HT-29 (cell line): Measurements from ENCODE around the gene ERP44. TPM values are rescaled to one million over a fixed set of nuclear protein-coding genes. Genes with fewer than 3 reads are reported as not detected.
"Not testable (repeated sequence)": the region's sequence is repeated elsewhere in the genome, so short reads cannot be mapped to it uniquely, and the experiment has no call there.

ENCODE experiments used
- DNase-seq: peaks from one replicate; pipeline ENCODE4 v3.0.0-alpha.2; 2015; ENCODE audit warnings: low spot score
- total RNA-seq: library from RNA; depleted of rRNA; stranded (reverse); fragments of >200 nt; shearing (Covaris generic); gene quantifications from 2 replicates; pipeline ENCODE4 v1.2.3, GENCODE V29; 2014

ERP44 gene
- total RNA-seq, 1 experiment from 2014 or later, result 6.6 TPM

DNA sequence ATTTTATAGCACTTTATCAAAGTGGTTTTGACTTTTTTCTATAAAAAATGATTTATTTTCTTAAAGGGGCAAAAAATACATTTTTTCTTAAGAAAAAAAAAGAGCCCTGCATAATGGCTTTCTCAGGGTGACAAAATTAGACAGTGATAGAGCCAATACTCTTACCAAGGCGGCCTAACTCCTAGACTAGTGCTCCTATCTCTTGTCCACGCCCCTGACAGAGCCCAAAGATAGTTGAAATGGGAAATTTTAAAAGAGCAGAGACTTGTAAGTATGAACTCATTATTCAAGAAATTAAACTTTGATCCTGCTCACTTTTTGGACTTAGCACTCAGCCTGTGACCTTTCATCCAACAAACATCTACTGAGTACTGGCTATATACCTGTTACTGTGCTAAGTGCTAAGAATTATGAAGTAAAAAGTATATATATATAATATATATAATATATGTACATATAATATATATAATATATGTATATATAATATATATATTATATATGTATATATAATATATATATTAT lies 1.4 kb upstream of the ERP44 start:
- DNase-seq, result no peak

DNA sequence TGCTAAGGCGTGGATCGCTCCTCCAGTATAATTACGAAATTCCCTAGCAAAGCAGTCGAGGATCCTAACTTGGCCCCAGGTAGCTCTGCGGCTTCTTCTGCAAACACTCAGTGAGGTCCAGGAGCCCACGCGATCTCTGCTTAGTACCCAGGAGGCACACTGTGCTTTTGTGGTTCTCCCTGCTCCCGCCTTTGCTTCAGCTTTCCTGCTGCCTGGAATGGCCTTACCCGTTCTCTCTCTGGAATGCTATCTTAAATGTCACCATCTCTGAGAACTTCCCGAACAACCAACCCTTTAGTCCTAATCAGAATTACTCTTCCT lies 882 bp upstream of the ERP44 start:
- DNase-seq, result no peak

DNA sequence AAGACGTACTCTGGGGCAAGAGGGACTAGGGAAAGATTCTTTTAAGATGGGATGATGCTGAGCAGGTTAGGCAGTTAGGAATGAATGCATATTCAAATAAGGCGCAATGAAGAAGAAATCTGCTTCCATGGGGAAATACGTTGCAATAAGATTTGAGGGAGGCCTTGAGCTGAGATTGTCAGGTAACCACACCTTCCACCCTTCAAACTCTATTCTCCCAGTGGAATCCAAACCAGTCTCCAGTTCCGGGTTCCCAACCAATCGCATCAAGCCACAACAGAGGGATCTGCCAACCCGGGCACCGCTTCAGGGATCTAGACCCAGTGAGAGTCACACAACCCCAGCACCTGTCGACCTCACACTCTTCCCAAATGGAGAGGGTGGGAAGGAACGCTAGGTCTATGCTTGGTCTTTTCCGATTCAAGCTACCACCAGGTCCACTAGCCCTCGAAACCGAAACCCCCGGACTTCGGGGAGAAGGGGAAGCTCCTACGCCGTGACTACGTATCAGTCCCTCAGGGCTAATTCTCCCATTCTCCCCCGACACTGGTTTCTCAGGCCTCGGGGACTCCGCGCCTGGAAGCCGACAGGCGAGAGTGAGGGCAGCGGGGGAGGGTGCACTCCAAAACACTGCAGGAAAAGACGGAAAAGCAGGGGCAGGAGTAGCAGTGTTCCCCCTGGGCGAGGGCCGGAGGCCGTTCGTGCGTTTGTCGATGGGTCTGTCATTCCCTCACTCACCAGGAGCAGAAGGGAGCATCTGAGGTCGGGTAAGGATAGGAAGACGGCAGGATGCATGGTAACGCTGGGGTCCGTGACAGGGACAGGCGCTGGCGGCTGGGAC lies 534 bp downstream of the ERP44 start:
- peak; percentile 87 for DNase-seq

DNA sequence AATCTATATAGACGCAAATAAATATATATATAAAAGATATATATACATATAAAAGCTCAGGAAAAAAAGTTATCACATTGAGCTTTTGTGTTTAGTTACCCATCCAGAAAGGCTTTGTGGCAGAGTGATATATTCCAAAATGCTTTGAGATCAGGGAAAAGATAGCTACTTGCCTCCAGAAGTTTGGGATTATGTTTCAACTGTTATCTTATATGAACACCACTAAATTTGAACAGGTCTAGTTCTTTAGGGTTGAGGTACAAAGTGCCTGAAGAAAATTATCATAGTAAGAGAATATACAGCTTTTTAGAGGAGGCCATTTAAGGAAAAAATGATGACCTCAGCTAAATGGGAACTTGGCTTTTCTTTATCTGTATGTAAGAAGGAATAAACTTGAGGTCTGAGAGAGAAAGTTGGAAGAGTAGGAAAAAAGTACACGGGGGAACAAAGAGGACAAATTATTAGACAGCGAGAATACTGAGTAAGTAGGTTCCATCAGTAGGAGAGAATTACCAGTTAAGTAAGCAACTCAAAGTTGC lies 2.4 kb downstream of the ERP44 start:
- no peak for DNase-seq

DNA sequence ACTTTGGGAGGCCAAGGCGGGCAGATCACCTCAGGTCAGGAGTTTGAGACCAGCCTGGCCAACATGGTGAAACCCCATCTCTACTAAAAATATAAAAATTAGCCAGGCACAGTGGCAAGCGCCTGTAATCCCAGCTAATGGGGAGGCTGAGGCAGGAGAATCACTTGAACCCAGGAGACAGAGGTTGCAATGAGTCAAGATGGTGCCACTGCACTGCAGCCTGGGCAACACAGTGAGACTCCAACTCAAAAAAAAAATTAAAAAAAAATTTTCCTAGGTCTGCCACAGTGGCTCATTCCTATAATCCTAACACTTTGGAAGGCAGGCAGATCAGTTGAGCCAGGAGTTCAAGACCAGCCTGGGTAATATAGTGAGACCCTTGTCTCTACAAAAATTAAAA lies 4.4 kb downstream of the ERP44 start:
- DNase-seq, result not testable (repeated sequence)

DNA sequence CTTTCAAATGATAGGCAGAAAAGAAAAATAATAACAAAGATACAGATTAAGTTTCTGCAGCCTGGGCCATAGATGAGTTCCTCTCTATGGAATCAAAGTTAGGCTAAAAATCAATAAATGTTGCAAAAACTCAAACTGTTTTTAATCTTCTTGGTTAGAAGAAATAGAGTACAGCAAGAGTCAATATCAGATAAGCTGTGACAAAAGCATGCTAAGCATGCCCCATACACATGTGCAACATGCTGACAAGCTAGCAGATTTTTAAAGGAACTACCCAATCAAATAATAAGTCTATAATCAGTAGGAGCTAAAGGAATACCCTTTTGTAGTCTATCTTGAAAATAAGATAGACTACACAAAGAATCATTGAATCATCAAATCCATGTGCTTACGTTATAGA lies 6.7 kb downstream of the ERP44 start:
- no peak for DNase-seq

DNA sequence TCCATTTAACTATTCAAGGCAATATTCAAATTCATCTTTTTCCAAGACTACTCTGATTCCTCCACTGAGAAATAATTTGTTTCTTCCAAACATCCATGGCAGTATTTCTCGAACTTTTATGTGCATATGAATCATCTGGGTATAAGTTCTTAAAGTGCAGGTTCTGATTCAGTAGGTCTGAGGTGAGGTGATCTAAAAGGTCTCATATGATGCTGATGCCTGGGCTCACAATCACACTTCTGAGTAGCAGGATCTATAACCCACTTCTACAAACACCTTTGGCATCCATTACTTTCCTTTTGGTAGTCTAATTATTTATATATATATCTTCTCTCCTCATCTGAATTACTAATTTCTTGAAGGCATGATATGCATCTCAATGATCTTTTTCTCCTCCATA lies 7.2 kb downstream of the ERP44 start:
- no peak for DNase-seq

DNA sequence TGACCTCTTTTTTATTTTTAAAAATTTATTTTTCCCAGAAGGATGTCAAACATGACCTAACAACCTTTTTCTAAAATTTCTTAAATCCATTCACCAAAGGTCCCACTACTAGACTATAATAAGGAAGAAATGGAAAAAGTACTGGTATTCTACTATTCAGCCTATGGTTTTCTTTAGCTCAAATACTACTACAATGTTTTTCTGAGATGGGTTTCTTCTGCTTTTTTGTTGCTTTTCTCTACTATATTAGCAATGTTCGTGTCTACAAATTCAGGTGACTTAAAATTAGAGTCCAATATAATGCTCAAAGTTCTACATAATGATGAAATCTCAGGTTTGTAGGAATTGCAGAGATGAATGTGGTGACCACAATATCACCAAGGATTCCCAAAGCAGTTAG lies 7.9 kb downstream of the ERP44 start:
- DNase-seq, result no peak

DNA sequence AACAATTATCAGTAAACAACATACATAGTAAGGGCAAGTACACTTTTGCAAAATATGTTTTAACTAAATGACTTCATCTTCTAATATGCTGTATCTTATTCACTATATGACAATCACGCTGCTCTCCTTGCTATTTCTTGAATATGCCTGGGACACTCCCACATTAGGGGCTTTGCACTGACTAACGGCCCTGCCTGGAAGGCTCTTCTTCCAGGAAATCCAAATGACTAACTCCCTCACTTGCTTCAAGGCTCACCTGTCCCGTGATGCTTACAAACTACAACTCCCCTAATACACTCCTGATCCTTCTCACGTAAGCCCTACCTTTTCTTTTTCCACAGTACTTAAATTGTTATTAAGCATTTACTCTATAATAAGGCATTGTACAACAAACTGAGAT lies 10.6 kb downstream of the ERP44 start:
- no peak for DNase-seq

DNA sequence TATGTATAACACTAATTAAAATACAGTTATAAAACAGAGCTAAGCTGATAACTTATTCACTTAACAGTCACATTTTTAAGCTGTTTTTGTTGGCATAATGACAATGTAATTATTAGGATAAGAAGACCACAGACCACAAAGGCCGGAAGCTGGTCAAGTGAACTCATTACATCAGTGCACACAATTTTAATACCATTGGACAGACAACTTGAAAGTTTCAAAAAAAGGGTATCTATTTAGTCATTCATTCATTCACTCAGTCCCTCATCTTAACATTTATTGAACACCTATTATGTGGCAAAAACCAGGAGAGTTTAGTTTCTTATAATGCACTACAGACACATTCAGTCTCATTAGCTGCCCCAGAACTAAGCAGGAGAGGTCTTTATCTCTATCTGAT lies 11.6 kb downstream of the ERP44 start:
- no peak for DNase-seq

DNA sequence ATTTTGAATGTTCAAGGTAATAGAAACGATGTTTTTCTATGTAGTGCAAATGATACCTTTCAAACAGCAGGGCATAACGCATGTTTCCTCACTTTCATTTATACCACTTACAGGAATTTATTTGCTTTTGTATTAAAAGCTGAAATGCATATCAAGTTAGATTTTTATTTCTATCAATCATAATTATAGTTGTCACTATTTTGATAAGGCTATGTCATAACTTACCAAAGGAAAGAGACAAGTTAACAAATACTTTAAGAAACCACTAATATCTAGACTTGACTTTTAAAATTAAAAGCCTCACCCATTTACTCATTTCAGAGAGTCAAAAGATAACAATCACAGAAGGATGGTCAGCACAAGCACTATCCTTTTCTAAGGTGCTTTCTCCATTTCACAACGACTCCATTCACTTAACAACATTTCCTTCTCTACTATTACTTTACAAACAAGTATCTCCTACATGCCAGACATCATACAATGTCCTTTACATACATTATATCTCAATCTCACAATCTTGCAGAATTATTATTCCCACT lies 12.6 kb downstream of the ERP44 start:
- no peak for DNase-seq

DNA sequence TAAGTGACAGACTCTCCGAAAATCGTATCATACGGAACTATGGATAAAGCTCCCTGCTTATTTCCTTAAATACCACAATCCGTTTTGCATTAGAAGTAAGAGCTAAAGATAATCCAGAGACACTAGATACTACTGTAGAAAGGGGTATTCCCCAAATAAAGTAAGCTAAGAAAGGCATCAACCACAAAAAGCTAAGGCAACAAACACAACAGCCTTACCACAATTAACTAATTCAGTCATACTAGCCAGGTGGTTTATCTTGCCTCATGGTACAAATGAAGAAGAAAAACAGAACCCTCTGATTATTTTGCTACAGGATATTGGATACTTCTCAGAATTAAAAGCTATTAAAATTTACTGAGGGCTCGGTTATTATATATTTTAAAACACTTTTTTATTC lies 14.1 kb downstream of the ERP44 start:
- DNase-seq, result no peak

DNA sequence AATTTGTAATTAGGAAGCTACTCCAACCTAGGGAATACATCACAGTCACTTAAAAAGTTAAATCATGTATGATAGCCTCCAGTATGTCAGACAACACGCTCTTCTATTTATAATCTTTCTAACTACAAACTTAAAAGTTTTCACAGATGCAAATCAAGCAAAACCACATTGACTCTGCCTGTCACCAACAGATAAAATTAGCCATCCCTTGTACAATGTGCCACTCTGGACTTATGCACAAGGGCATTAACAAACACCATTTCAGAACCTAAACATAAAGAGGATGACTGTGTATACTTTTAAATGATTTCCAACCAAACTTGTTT lies 14.7 kb downstream of the ERP44 start:
- DNase-seq, result no peak

DNA sequence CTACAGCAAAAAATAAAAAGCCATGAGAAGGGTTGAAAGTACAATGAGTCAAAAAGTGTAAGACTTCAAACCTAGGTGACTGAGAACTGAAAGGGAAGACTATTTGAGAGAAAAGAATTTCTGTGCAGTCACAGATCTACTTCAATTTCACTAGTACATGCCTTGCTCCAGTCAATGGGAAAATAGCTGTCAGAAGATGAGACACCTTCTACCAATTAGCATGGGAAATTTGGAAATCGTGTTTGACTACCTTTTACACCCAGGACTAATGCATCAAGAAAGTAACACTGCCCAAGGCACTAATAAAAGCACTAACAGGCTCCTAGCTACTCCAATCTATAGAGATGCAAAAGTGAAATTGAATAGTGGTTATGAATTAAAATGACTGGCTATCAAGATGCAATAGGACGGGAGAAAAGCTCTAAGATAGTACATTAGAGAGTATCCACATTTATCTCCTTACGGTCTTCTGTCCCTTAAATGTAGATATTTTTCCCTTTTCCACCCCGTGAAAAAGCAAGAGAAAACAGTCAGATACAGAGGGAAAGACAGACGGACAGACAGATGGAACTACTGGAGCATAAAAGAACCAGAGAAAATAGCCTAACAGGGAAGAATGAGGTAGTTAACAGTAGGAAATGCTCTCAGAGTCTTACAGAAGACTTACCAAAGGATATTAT lies 15.2 kb downstream of the ERP44 start:
- DNase-seq, result no peak

DNA sequence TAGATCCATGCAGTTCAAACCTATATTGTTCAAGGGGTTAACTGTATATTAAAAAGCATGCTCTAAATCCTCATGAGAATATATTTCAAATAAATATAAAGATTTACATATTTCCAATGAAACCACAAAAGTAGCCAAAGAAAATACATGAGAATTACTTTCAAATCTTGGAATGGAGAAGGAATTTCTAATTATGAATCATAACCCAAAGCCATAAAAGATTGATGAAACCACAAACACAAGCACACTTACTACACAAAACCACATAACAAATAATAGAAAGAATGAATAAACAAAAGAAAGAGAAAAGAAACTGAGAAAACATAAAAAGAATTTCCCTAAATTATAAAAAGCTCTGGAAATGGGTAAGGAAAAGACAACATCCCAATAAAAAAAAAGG lies 16.0 kb downstream of the ERP44 start:
- DNase-seq, result no peak

DNA sequence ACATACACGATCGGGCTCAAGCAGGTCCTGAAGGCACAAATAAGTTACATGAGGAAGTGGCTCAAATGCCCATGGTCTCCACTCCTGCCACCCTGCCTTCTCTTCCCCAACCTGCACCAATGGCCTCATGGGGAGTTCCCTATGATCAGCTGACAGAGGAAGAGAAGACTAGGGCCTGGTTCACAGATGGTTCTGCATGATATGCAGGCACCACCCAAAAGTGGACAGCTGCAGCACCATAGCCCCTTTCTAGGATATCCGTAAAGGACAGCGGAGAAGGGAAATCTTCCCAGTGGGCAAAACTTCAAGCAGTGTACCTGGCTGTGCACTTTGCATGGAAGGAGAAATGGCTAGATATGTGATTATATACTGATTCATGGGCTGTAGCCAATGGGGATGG lies 22.5 kb downstream of the ERP44 start:
- DNase-seq, result not testable (repeated sequence)

DNA sequence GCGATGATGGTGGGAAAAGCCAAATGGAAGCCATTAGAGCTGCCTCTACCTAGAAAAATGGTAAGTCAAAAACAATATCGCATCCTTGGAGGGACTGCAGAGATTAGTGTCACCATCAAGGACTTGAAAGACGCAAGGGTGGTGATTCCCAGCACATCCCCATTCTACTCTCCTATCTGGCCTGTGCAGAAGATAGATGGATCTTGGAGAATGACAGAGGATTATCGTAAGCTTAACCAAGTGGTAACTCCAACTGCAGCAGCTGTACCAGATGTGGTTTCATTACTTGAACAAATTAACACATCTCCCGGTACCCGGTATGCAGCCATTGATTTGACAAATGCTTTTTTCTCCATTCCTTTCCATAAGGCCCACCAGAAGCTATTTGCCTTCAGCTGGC lies 23.8 kb downstream of the ERP44 start:
- no peak for DNase-seq

DNA sequence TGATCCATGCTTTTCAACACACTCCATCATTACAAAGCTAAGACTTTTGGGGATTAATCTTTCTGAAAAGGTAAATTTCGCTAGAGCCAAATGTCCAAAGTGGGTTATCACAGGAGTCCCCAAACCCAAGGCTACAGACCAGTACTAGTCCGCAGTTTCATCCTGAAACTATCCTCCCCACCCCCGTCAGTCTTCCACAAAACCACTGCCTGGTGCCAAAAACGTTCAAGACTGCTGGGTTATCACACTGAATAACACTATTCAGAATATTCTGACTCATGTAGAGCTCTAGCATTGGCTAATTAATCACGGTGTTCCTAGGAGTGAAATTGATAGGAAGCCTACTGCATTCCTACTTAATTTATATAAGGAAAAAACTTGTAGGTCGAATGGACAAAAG lies 24.7 kb downstream of the ERP44 start:
- DNase-seq, result no peak

DNA sequence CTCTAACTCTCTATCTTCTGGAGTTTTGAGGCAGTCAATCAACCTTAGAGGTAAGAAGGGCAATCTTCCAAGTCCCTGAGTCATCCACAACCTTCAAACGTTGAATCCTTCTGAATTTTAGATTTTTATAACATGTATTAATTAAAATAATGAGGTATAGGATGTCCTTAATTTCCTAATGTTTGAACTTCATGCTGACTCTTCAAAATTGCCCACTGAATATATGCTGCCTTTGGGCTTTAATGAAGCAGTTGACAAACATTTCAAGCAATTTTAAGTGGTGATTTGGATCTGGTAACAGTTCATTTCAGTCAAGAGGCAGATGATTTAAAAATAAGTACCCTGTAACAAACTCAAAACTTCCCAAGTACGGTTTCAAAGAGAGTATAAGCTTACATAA lies 26.0 kb downstream of the ERP44 start:
- no peak for DNase-seq

DNA sequence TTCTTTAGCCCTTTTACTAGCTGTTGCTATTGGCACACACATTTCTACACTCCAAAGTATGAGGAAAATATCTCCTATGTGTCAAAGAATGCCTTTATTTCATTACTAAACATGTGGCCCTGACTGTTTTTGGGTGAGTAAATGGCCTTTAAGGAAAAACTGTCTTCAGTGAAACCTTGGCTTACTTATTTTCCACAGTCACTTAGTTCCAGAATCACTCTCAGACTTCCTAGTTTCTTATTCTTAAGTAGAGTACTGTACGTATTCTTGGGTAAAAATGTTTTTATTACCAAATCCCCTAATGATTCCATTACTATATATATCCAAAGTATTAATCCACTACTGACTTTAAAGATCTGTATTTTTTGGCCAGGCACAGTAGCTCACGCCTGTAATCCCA lies 27.5 kb downstream of the ERP44 start:
- DNase-seq, result no peak

DNA sequence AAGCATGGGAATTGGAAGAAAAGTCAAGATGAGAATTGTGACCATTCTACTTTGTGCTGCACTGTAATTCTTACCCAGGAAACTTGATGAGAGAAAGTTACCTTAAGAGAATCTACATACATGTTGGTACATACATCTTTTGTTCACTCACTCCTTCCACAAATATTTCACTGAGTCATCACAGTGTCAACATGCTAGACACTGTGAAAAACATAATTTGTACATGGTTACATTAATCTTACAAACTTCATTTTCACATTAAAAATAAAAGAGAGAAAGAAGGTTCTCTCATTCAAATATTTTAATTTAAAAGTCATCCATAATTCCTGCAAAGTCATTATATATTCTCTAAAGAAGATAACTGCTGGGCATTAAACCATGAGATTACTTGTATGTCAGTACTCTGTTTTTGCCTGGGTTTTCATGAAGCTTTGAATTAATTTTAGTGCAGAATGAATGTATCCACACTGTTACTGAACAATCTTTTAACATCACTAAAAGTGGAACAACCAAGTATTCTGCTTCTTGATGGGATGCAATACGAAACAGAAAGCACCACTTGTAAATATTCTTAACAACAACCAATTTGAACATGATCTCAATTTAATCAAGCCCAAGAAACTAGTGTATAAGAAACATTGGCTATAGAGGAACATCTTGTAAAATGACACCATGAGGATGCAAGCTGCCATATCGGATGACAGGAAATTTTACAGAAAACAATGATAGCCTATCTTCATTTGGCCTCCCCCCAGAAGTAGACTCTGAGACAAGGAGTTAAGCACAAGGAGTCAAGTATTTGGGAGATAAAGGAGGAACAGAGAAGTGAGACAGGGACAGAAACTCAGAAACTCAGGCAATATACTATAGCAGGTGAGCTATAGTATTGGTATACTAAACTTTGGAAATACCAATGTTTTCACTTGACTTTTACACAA lies 28.4 kb downstream of the ERP44 start:
- no peak for DNase-seq

DNA sequence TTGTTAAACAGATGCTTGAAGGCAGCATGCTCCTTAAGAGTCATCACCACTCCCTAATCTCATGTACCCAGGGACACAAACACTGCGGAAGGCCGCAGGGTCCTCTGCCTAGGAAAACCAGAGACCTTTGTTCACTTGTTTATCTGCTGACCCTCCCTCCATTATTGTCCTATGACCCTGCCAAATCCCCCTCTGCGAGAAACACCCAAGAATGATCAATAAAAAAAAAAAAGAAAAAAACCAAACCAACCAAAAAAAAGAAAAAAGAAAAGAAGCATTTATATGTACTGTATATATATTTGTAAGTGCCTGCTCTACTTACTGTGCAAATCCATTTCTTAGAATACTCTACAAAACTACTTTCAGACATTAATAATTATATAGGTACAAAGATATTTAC lies 29.7 kb downstream of the ERP44 start:
- DNase-seq, result not testable (repeated sequence)
